ENCODE measurements around the gene MPP7.

The MPP7 gene

DNA sequence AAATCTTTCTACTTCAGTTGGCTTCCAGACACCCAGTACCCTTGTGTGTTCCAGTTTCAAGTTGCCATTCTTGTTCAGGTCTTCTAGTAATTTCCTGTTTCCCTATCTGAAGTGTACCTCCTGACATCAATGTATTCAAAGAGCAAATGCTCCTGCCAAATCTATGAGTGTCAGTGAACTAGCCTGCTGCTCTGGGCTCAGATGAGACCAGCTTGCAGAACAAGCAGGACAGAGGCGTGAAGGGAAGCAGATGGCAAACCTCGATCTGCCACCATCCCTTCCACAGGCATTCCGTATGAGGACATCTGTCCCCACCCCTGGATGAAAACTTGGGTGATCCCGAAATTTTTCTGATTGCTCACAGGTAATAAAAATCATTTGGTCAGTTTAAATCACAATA, 4.4 kb upstream of the MPP7 start:
- no peak for DNase-seq (ENCODE audit: low read depth, low spot score)

DNA sequence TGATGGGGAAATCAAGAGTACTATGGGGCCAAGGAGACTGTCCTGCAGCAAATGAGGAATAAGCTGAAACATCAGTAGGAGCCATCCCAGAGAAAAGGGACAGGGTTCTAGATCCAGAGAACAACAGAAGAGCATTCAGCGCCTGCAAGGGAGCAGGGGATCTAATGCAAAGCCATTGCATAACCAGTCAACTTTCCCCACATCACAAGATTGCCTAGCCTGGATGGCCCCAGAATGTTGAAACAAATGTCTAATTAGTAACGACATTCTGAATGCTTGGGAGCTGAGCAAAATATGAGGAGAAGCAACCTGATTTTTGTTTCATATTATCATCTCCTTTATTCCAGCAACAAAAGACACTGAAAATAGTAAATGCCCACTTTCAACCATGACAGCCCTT, 2.7 kb upstream of the MPP7 start:
- DNase-seq (ENCODE audit: low read depth, low spot score), result no peak

DNA sequence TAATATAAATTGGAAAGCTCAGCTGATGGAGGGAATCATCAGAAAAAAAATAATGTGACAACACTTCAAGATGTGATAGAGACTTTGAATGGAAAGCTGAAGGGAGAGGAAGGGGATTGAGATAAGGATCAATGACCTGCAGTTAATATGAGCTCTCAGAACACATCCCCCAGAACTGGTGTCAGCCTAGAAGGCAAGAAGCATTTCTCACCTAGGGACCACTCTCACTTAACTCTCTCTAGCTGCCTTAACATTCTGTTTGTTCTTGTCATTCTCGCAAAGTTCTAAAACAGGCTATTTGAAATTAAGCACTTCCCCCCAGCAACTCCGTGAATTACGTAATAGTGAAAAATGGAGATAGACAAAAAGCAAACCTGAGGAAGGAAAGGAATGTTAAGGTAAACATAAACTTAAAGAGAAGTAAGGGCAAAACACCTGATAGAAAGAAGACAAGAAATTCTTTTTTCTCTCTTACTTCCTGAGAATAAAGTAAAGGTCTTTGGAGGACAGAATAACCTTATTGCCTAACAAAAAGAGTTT, 1.2 kb upstream of the MPP7 start:
- DNase-seq (ENCODE audit: low read depth, low spot score), result no peak

DNA sequence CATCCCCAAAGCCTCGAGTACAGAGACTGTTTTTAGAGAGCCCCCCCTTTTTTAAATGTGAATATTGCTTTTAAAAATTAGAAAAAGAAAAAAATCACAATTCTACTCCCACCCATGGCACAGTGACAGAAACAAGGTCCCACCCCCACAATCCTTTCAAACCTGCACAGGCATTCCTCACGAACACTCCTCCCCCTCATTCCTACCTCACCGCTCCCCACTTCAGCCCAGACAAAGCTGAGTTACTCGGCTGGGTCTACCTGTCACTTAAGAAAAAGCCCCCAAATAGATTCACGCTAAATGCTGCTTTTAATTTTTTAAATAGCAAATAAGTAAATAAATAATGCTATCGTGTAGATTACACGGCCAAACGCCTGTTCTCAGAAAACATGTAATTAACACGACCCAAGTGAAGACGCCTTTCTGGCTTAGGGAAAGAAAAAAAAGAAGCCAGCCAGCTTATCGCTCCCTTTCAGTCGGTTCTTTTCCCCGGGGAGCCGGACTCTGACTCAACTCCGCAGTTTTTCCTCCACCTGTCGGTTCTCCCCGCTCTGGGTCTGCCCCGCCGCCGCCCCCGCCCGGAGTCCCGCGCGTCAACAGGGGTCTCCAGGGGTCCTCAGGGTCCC, 739 bp downstream of the MPP7 start:
- DNase-seq (ENCODE audit: low read depth, low spot score), result no peak

DNA sequence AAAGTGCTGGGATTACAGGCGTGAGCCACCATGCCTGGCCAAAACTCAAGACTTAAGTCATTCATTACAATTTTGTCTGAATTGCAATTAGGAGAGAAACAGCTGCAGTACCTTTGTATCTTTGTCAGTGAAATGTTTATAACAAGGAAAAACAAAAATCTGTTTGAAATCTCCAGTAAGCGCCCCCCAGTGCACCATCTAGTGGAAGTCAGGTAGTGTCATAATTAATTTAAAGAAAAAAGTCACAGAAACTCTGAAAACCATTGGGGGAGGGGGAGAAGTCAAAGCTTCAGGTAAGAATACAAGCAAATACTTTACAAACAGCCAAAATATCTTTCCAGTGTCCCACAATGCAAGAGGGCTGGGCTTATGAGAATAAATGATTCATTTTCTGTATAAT, 2.8 kb downstream of the MPP7 start:
- no peak for DNase-seq (ENCODE audit: low read depth, low spot score)

DNA sequence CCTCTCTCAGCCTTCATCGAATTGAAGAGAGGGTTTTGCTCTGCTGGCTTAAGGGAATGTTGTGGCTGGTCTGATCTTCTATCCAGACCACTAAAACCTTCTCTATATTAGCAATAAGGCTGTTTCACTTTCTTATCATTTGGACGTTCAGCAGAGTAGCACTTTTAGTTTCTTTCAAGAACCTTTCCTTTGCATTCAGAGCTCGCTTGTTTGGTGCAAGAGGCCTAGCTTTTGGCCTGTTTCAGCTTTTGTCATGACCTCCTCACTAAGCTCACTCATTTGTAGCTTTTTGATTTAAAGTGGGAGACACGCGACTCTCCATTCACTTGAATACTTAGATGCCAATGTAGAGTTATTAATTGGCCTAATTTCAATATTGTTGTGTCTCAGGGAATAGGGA, 3.9 kb downstream of the MPP7 start:
- DNase-seq (ENCODE audit: low read depth, low spot score), result no peak

DNA sequence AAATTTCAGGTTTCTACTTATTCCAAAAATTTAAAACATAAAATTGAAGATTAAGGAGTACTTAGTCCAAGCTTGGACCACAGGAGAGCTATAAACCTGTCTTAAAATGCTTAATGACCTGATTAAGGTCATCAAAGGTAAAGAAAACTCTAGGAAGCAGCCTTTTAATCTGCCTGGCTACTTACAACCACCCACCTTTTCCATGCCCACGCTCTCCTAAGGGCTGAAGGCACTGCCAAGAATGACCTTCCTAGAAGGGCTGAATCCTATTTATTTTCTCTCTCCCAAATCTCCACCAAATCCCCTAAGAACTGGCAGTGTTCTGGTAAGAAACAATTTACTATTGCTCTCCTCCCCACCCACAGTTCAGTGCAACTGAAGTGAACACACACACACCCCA, 6.8 kb downstream of the MPP7 start:
- DNase-seq (ENCODE audit: low read depth, low spot score), result no peak

DNA sequence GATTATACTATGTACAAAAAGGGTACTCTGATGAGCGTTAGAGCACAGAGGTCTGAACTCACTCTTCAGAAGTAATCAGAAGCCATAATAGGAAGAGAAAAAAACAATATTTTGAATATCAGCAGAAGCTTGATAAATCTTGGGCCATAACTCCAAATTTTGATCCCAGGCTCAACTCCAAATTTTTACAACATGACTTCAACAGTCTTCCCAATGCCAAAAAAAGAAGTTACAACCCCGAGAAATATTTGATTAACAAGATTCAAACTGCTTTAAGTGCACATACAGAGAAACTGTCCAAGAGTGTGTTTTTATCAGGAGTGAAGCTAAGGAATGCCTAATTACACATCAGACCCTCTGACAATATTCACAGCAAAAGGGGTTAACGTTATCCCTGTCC, 7.5 kb downstream of the MPP7 start:
- no peak for DNase-seq (ENCODE audit: low read depth, low spot score)

DNA sequence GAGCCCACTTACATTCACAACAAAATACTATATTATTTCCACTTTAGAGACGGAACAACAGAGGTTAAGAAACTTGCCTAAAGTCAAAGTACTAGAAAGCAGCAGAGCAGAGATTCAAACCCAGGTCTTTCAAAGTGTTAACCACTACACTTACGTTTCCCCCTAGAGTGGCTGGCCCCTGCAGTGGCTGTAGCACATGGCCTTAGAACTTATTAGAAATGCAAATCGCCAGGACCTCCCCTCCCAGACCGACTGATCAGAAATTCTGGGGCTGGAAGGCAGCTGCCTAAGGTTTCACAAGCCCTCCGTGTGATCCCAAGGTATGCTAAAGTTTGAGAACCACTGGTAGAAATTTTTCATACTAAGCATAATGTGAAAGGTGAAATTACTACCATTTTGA, 8.1 kb downstream of the MPP7 start:
- DNase-seq (ENCODE audit: low read depth, low spot score), result no peak

DNA sequence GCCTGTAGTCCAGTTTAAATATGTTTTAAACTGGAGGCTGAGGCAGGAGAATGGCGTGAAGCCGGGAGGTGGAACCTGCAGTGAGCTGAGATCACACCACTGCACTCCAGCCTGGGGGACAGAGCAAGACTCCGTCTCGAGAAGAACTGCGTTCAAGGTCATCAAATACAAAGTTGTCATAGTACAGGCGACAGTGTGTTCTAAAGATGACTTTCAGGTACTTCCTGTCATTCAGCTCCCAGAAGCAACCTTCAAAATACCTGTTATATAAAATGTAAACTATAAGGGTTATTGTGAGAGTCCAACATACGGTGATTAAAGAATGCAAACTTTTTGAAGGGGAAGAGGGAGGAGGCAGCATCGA, 8.7 kb downstream of the MPP7 start:
- DNase-seq (ENCODE audit: low read depth, low spot score), result no peak

DNA sequence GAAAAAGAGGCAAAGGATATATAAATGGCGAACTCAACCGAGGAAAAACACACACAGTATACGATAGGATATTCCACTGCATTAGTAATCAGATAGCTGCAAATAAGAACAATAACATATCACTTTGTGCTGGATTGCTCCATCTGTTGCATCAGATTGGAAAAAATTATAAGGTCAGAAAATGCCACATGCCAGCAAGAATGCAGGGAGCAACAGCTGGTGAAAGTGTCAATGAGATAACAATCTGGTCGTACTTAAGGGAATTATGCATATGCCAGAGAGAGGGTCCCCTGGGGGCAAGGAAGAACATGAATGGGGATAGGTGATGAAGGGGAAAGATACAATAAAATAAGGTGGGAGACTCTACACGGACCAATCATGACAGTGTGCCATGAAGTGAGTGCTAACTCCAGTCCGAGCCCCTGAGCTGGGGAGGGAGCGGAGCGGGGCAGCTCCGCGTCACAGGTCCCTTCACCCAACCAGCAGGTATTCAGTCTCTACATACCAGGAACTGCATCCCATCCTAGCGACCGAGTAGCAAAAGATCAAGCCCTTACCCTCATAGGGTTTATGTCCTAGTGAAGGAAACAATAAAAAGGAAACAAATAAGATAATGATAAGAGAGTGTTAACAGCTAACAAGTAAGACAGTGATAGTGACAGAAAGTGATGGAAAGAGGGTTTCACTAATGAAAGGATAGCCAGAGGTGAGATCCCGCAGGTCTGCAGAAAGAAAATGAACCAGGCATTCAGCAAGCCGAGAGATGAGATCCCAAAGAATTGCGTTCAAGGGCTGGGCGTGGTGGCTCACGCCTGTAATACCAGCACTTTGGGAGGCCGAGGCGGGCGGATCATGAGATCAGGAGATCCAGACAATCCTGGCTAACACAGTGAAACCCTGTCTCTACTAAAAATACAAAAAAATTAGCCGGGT, 9.4 kb downstream of the MPP7 start:
- DNase-seq (ENCODE audit: low read depth, low spot score), result no peak

DNA sequence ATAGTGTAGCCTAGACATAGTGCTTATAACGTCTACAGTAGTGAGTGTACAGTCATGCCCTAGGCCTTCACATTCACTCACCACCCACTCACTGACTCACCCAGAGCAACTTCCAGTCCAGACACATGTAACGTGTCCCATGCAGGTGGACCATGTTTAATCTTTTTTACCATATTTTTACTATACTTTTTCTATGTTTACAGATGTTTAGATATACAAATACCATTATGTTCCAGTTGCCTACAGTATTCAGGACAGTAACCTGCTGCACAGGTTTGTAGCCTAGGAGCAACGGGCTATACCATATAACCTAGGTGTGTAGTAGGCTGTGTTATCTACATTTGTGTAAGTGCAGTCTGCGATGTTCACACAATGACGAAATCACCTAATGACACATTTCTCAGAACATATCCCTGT, 11.0 kb downstream of the MPP7 start:
- peak; percentile 17 for DNase-seq (ENCODE audit: low read depth, low spot score)

DNA sequence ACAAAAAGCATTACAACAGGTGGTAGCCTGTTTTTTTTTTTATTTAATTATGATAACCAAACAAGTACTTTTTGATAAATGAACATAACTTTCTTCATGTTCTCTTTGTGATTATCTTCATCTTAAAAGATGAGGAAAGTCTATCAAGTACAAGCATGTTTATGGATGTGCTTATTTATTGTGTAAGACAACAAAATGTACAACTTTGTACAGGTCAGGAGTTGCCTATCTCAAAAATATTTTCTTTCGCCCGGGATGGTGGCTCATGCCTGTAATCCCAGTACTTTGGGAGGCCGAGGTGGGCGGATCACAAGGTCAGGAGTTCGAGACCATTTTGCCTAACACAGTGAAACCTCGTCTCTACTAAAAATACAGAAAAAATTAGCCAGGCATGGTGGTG, 17.0 kb downstream of the MPP7 start:
- DNase-seq (ENCODE audit: low read depth, low spot score), result no peak

DNA sequence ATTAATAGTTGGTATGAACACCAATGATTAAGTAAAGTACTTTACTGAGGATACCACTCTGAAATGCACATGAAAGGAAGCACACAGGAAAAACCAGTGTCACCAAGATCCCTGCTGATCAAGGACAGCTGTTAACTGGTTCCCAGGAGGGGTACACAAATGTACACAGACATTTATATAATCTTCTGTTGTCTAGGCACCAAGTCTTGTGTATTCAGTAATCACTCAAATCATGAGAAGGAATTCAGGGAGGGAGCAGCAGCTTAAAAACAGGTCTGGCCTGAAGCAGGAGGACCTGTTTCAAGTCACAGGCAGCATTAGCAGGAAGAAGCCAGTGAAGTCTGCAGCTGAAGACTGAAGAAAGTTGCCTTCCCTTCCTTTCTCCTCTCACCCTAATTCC, 18.7 kb downstream of the MPP7 start:
- DNase-seq (ENCODE audit: low read depth, low spot score), result no peak

DNA sequence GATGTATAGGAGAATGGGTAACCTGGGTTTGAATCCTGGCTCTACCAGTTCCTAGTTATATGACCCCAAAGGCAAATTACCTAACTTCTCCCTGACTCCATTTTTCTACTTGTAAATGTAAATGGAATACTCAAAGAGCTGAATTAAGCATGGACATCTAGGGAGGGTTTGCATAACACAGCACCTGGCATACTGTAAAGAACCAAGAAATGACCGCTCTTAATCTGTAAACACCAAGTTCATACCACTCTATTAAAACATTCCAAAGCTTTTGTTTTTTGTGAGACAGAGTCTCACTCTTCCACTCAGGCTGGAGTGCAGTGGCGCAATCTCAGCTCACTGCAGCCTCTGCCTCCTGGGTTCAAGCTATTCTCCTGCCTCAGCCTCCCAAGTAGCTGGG, 19.6 kb downstream of the MPP7 start:
- DNase-seq (ENCODE audit: low read depth, low spot score), result no peak

DNA sequence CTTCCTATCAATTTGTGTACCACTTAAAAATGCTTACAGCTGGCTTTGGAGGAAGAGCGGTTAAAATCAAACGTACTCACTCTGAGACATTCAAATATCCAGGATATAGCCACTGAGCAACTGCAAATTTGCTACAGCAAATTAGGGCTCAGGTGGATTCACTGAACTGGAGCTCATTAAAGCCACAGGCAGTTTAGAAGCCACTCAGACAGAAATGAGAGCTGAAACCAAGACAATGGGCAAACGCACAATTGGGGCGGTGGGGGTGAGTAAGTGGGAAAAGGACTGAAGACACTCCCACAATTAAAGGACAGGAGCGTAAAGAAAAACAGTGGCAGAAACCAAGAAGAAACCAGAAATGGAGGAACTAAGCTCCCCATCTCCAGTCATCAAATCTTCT, 20.5 kb downstream of the MPP7 start:
- no peak for DNase-seq (ENCODE audit: low read depth, low spot score)

DNA sequence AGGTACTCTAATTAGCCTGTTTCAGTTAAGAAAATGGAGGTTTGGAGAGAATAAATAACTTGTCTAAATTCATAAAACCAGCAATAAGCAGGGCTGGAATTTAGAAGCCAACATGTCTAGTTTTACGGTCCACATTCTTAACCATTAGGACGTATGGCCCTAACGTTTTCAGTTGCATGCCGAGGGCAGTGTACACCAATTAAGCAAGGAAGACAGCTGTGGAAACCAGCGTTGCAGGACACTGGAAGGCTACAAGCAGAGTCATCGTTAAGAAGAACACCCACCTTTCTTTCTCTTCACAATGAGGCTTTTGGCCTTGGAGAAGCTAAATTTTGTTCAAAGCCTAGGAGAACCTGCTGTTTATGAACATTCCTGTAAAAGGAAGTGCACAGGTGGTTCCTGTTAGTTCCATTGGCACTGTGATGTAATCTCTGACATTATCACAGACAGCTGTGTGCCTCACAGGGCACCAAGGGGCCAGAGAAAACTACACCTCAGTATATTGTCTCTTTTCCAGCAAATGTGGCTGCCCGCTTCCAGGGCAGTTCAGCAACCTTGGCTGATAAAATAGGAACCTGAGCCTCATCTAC, 21.0 kb downstream of the MPP7 start:
- no peak for DNase-seq (ENCODE audit: low read depth, low spot score)

DNA sequence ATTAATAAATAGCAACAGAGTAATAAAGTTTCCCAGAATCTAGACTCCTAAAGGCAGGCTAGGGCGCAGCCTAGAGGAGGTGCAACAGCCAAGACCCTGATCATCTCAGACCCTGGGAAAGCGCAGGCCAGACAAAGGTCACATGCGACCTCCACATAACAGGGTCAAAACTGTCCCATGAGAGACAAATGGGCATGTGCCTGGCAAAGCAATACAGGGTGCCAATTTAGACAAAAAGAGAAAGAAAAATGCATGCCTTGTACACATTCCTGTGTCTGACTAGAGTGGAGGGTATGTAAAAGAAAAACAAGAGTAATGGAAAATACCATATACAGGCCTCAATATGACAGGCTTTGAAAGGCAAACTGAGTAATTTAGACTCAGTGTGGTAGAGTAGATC, 22.2 kb downstream of the MPP7 start:
- no peak for DNase-seq (ENCODE audit: low read depth, low spot score)

DNA sequence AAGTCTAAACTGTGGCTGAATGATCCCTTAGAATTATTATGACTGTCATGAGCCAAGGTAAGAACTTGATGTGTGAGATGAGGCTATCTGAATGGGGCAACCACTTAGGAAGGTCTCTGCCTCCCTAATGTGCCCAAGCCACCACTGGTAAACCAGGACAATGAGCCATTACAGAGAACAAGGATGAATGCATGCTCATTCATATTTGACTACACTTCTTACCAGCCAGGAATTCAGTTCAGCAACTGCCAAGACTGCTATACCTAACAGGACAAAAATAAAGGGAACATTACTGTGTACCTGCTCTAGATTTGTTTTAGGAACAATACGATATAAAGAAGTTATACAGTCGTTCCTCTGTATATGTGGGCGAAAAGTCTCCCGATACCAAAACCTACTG, 23.0 kb downstream of the MPP7 start:
- DNase-seq (ENCODE audit: low read depth, low spot score), result no peak

DNA sequence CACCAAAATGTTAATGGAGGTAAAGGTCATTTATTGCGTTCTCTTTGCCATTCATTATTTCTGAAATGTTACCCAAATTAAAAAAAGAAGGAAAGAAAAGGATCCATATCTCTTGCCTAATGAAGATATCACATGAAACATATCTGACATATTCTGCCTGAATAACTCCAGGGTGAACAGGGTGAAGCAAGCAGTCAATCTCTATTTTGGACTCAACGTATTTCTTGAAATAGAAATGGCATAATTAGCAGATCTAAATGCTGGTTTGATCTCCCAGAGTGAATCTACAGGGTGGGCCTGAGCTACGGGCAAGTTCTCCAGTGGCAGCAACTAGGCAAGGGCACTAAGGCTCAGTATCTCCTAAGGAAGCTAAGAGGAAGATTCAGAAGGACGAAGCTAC, 24.0 kb downstream of the MPP7 start:
- no peak for DNase-seq (ENCODE audit: low read depth, low spot score)

DNA sequence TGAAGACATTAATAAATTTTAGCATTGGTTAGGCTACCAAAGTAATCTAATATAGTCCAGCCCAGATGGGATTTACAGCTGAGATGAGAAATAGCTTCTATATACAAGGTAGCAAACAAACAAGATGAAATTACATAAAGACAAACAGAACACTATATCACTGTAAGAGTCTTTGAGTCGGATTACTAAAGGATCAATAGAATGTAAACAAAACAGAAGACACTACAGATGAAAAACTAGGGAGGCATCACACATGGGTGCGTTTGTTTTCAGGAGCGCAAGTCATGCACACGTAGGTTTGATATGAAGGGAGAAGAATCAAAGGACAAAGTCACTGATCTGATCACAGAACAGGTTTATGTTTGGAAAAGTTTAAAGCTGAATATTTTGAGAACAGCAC, 26.5 kb downstream of the MPP7 start:
- no peak for DNase-seq (ENCODE audit: low read depth, low spot score)

DNA sequence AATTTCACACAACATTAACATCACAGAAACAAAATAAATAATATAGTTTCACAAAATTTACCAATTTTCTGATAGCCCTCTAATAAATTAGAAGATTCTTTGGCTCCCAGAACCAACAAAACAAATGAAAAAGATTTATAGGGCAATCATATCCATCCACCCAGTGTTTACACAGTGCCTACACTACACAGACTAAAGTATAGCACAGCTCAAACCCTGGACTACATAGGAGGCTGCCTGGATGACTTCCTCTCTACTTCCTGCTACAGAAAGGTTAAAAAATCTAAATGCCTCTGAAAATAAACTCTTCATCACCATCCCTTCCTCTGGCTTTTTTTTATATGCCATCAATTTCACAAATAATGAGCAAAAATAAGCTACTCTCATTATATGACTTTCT, 28.4 kb downstream of the MPP7 start:
- DNase-seq (ENCODE audit: low read depth, low spot score), result no peak

DNA sequence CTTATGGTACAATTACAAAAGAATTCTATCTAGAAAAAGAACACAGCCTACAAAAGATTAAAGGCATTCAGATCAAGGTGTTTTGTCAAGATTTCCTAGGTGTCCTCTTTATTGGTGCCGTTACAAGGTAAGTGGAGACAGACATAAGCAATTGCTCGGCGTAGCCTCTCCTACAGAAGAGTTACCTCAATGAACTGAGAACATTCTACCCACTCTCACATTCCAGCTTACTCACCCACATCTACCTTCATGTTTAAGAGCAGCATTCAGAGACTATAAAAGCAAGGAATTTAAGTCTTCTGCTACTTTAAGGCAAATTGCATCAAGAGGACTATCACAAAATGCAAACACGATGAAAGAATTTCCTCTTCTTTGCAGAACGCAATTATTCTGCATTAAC, 29.5 kb downstream of the MPP7 start:
- no peak for DNase-seq (ENCODE audit: low read depth, low spot score)
